IPS-20b (cell line): Measurements from ENCODE around the gene FGFRL1.
A peak's percentile ranks its signal among the peaks of the same experiment; 100 is the strongest.

Source experiments
- H3K27ac ChIP-seq: one replicate; pipeline ENCODE4 v1.5.1; 2013; ENCODE audit warnings: low read length
- H3K27me3 ChIP-seq: 2 replicates; pipeline ENCODE4 v1.6.1; 2013; ENCODE audit warnings: mild to moderate bottlenecking, low read length, inconsistent platforms; ENCODE audit not compliant: insufficient read depth
- H3K36me3 ChIP-seq: 2 replicates; pipeline ENCODE4 v1.6.1; 2013; ENCODE audit warnings: low read depth, mild to moderate bottlenecking, inconsistent platforms, low read length, moderate library complexity; ENCODE audit not compliant: insufficient read depth
- H3K4me1 ChIP-seq: 2 replicates; pipeline ENCODE4 v1.6.1; 2013; ENCODE audit warnings: mild to moderate bottlenecking, control low read depth, inconsistent platforms, low read length, moderate library complexity; ENCODE audit not compliant: insufficient read depth
- H3K4me3 ChIP-seq: 2 replicates; pipeline ENCODE4 v1.5.1; 2013; ENCODE audit warnings: mild to moderate bottlenecking, low read length, inconsistent platforms
- H3K9ac ChIP-seq: 2 replicates; pipeline ENCODE4 v1.6.1; 2013; ENCODE audit warnings: low read depth, mild to moderate bottlenecking, inconsistent platforms, low read length, moderate library complexity
- H3K9me3 ChIP-seq: 2 replicates; pipeline ENCODE4 v1.6.1; 2013; ENCODE audit warnings: mild to moderate bottlenecking, low read depth, low read length, inconsistent platforms; ENCODE audit not compliant: insufficient read depth

Gene FGFRL1

DNA sequence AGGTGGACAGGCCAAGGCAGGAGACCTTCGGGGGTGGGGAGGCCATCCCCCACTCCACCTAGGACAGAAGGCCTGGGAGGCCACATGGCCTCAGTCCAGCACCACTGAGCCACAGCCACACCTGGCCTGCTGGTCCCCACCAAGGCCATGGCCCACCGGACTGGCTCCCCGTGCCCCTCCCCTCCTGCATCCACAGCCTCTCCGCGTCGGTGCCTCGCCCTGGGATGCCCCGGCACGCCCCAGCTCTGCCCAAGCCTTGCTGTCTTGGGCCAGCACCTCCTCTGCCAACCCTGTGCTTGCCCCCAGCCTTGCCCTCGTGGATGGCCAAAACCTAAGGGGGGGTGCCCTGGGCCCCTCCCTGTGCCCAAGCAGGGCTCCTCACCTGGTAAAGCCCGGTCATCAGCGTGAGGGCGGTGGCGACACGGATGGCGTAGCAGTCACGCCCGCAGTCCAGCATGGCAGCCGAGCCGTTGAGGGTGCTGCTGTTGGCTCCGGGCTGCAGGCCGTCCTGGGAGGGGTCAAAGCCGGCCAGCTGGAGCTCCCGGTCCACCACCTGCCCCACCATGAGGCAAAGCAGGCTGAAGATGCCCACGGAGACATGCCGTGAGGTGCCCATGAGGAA is 20.6 kb upstream of the FGFRL1 start:
- no peak overlapping the region for H3K9ac ChIP-seq
- peaks cover 32% of the 10 kb centered on the region for H3K27me3 ChIP-seq
- no peak overlapping the region for H3K4me3 ChIP-seq
- H3K4me1 ChIP-seq = no peaks in the 10 kb centered on the region
- no peak overlapping the region for H3K27ac ChIP-seq
- H3K9me3 ChIP-seq = no peaks in the 10 kb centered on the region
- H3K36me3 ChIP-seq = no peaks in the 10 kb centered on the region

- Histone ChIP-seq H3K27ac (no peak overlapping the region), H3K9ac (no peak overlapping the region)
Observed at GRCh38 chr4:991451-992296, 19.8 kb upstream of the FGFRL1 start.

DNA sequence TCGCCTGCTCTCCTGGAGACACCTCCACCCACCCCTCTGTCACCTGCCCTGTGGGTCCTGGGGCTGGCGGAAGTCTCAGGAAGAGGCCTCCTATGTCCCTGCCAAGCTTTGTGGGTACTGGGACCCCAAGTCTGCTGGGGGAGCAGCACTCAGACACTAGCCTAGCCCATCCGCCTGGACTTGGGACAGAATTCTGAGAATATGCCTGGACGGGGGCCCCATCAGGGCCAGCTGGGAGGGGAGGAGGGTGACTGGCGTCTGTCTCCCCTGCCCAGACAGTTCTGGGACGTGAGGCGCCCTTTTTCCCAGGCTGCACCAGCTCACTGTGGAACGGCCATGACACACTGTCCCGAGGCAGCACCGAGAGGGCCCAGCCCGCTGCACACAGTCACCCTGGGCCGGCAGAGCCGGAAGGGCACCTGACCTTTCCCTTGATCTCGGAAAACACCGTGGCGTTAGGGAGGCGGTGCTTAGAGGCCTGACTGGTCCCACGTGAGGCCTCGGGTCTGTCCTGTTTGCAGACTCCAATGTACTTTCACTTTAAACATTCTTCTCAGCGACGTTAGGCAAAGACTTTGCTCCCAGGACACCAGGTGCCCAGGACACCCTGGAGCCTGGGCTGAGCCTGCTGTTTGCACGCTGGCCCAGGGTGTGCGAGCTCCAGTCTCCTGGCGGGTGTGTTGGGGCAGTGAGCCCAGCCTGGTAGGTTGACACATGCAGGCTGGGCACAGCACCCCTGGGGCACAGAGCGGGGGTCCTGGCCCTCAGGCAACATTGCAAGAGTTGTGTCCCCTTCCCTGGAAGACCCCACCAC is 18.9 kb upstream of the FGFRL1 start:
- H3K27ac ChIP-seq = no peak overlapping the region

More at GRCh38 chr4:991451-992296, 19.8 kb upstream of the FGFRL1 start:
- peaks cover 32% of the 10 kb centered on the region for H3K27me3 ChIP-seq
- H3K9me3 ChIP-seq = no peaks in the 10 kb centered on the region
- H3K36me3 ChIP-seq = no peaks in the 10 kb centered on the region
- no peak overlapping the region for H3K4me3 ChIP-seq
- no peaks in the 10 kb centered on the region for H3K4me1 ChIP-seq

GRCh38 chr4:993111-994029 is 18.1 kb upstream of the FGFRL1 start, which contains the start of gene SLC26A1:
TSS of gene SLC26A1 (minus strand) at chr4:993404. CDS start at chr4:991703, 1,701 bp downstream.
- H3K9me3 ChIP-seq = no peaks in the 10 kb centered on the region
- no peak within 1 kb of the TSS for H3K4me3 ChIP-seq
- no peaks in the 10 kb centered on the region for H3K4me1 ChIP-seq
- H3K36me3 ChIP-seq = no peaks in the 10 kb centered on the region
- peaks cover 32% of the 10 kb centered on the region for H3K27me3 ChIP-seq
- no peak within 1 kb of the TSS for H3K9ac ChIP-seq
- no peak within 1 kb of the TSS for H3K27ac ChIP-seq

More for the DNA sequence above, 18.9 kb upstream of the FGFRL1 start:
- no peak overlapping the region for H3K4me3 ChIP-seq
- no peak overlapping the region for H3K9ac ChIP-seq
- H3K27me3 ChIP-seq = peaks cover 31% of the 10 kb centered on the region
- no peaks in the 10 kb centered on the region for H3K36me3 ChIP-seq
- no peaks in the 10 kb centered on the region for H3K4me1 ChIP-seq
- no peaks in the 10 kb centered on the region for H3K9me3 ChIP-seq

- Histone ChIP-seq H3K27me3 (peaks cover 53% of the 10 kb centered on the region), H3K4me3 (no peak overlapping the region), H3K27ac (no peak overlapping the region), H3K9me3 (no peaks in the 10 kb centered on the region), H3K9ac (no peak overlapping the region), H3K4me1 (no peaks in the 10 kb centered on the region), H3K36me3 (no peaks in the 10 kb centered on the region)
Observed at GRCh38 chr4:995311-996026, 16.0 kb upstream of the FGFRL1 start.

DNA sequence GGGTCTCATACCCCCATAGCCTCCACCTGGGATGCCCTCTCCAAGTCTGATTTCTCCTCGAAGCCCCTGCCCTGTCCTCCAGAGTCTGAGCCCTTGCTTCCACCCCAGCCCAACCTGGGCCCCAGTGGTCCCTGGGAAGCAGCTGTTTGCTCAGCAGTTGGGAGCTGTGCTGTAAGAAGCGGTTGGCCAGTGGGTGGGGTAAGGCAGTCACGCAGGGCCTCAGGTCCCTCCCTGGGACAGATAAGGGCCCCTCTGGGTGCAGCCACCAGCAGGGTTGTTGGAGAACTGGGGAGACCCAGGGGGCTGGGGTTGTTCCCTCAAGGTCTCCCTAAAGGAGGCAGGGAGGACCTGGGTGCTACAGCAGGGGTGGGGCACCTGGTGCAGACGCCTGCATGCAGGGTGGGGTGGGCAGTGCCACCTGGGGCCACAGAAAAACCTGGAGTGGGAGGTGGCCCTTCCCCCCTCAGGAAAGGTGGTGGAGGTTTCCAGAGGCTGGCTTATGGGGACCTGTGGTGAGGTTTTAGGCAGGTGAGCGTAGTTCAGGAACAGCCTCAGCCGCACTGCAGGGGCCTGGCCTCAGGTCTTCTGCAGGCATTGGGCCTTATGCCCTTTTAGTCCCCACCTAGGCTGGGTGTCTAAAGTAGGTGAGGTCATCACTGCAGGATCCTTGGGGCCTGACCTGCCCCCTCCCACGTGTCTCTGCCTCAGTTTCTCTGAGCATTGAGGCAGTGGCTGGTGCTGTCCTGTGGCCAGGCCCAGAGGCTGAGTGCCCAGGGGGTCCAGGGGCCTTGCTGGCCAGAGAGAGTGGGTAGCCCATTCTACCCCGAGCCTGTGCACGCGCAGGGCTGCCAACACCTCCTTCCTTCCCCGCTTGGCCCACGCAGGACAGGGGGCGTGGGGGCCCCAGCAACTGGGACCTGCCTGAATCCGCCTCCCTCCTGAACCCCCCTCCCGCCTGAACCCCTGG is 15.1 kb upstream of the FGFRL1 start:
- Histone ChIP-seq H3K27ac (no peak overlapping the region), H3K9me3 (no peaks in the 10 kb centered on the region), H3K4me3 (no peak overlapping the region), H3K36me3 (no peaks in the 10 kb centered on the region), H3K27me3 (peaks cover 61% of the 10 kb centered on the region), H3K4me1 (no peaks in the 10 kb centered on the region), H3K9ac (no peak overlapping the region)

GRCh38 chr4:996997-997374 is 14.4 kb upstream of the FGFRL1 start:
- H3K4me1 ChIP-seq = no peaks in the 10 kb centered on the region
- H3K4me3 ChIP-seq = no peak overlapping the region; the same call in 1 of the 2 replicates
- H3K27ac ChIP-seq = no peak overlapping the region
- peaks cover 68% of the 10 kb centered on the region for H3K27me3 ChIP-seq
- H3K9me3 ChIP-seq = no peaks in the 10 kb centered on the region
- no peaks in the 10 kb centered on the region for H3K36me3 ChIP-seq
- no peak overlapping the region for H3K9ac ChIP-seq

GRCh38 chr4:997375-998071 is 13.9 kb upstream of the FGFRL1 start:
- no peaks in the 10 kb centered on the region for H3K36me3 ChIP-seq
- H3K4me3 ChIP-seq = peak overlapping the region; percentile 40; the same call in 1 of the 2 replicates
- H3K9ac ChIP-seq = no peak overlapping the region
- H3K4me1 ChIP-seq = no peaks in the 10 kb centered on the region
- no peaks in the 10 kb centered on the region for H3K9me3 ChIP-seq
- peaks cover 73% of the 10 kb centered on the region for H3K27me3 ChIP-seq
- no peak overlapping the region for H3K27ac ChIP-seq

- peaks cover 80% of the 10 kb centered on the region for H3K27me3 ChIP-seq
- H3K27ac ChIP-seq = no peak overlapping the region
Observed at GRCh38 chr4:998096-998691, 13.2 kb upstream of the FGFRL1 start.

More at GRCh38 chr4:998096-998691, 13.2 kb upstream of the FGFRL1 start:
- H3K9me3 ChIP-seq = no peaks in the 10 kb centered on the region
- no peak overlapping the region for H3K4me3 ChIP-seq
- no peaks in the 10 kb centered on the region for H3K36me3 ChIP-seq
- no peak overlapping the region for H3K9ac ChIP-seq
- H3K4me1 ChIP-seq = no peaks in the 10 kb centered on the region
